Cardiac septum (tissue), 1 donor: ENCODE measurements around the gene SON. TPM values are rescaled to one million over a fixed set of nuclear protein-coding genes. Genes with fewer than 3 reads are reported as not detected.
"Not testable (repeated sequence)": the region's sequence is repeated elsewhere in the genome, so short reads cannot be mapped to it uniquely, and the experiment has no call there.

Experiments used
- DNase-seq: peaks from one replicate; pipeline ENCODE4 v3.0.0-alpha.2; 2020; ENCODE audit warnings: low spot score
- intact Hi-C: fragments of 100-400 bp; cut with DNase I; formaldehyde crosslinking; loops from one replicate; pipeline ENCODE4 v1.14.0; 2022
- total RNA-seq: library from RNA; stranded (reverse); fragmentation: NEBNext Ultra II Directional; extraction: Animal tissue kit (Norgen Biotek cat#: 25700); gene quantifications from one replicate; pipeline ENCODE4 v1.2.1, GENCODE V29; 2021
- donor health status: DM: no; HTN: no; CAD: no.

SON gene
- total RNA-seq, 1 donor from 2014 or later, result 212 TPM

DNA sequence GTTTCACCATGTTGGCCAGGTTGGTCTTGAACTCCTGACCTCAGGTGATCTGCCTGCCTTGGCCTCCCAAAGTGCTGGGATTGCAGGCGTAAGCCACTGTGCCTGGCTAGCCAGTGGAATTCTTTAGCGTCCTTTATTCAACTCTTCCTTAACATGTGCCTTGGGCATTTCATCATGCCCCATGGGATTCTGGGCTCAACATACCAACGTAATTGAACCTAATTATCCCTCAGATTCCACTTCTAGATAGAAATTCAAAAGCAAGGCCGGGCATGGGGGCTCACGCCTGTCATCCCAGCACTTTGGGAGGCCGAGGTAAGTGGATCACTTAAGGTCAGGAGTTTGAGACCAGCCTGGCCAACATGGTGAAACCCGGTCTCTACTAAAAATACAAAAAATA lies 83.3 kb downstream of the SON start:
- intact Hi-C loops, DNase-seq: not testable (repeated sequence)

Other genes starting within 250 kb of the SON start
- 29.5 TPM for gene IFNAR1, start 218.1 kb upstream of the SON start, total RNA-seq
- 37.0 TPM for gene IFNGR2, start 139.6 kb upstream of the SON start, total RNA-seq
- 31.7 TPM for gene TMEM50B, start 63.1 kb upstream of the SON start, total RNA-seq
- 4.6 TPM for gene DNAJC28, start 51.3 kb upstream of the SON start, total RNA-seq
- gene GART, start 921 bp upstream of the SON start, total RNA-seq, result 45.3 TPM
- gene DONSON, start 45.6 kb downstream of the SON start, total RNA-seq, result 8.2 TPM
- 23.0 TPM for gene CRYZL1, start 98.7 kb downstream of the SON start, total RNA-seq
- gene ITSN1, start 99.5 kb downstream of the SON start, total RNA-seq, result 25.5 TPM